B cell (primary cell): Measurements from ENCODE around the gene OR52A1. TPM values are rescaled to one million over a fixed set of nuclear protein-coding genes. Genes with fewer than 3 reads are reported as not detected.

Source experiments
- ATAC-seq: fragments of 200-7000 bp; cut with Tn5 transposase; one replicate; pipeline ENCODE4 v1.10.0; 2021; ENCODE audit warnings: low read depth, mild to moderate bottlenecking, moderate number of reproducible peaks, moderate library complexity
- CTCF ChIA-PET: fragments of 350-600 bp; sonication (Branson Sonifier 250); formaldehyde crosslinking; loops from one replicate; lab custom pipeline; 2021; ENCODE audit warnings: antibody characterized with exemption, inconsistent platforms; lab: Charles Lee
- POLR2A ChIA-PET: fragments of 350-600 bp; sonication (Branson Sonifier 250); formaldehyde crosslinking; loops from one replicate; lab custom pipeline; 2021; ENCODE audit warnings: antibody characterized with exemption; lab: Charles Lee
- DNase-seq: peaks from one replicate; pipeline ENCODE4 v3.0.0; 2013
- H2AFZ ChIP-seq: 2 replicates; pipeline ENCODE4 v1.6.1; 2012; ENCODE audit warnings: mild to moderate bottlenecking, low read depth, low read length; ENCODE audit not compliant: insufficient read depth, poor library complexity, severe bottlenecking
- H3K27ac ChIP-seq, 2 donors: 1 replicate in 1 of 2; 2 replicates in 1 of 2; pipeline ENCODE4 v1.5.1; 2012 to 2013; ENCODE audit warnings: low read length in 2 of 2, mild to moderate bottlenecking in 2 of 2, moderate library complexity in 1 of 2
- H3K27me3 ChIP-seq, 4 experiments: fragments of 200-600 bp in 1 of 4; sonication (generic) in 1 of 4; replicated peaks in 1 of 4; 1 replicate in 2 of 4; 2 replicates in 2 of 4; pipeline versions ENCODE4 v1.6.1 to v1.7.0; 2013 to 2016; ENCODE audit warnings: low read length in 3 of 4, mild to moderate bottlenecking in 2 of 4, mixed read lengths in 1 of 4, moderate library complexity in 1 of 4; ENCODE audit not compliant: insufficient read depth in 4 of 4, control insufficient read depth in 3 of 4; ENCODE audit errors: control extremely low read depth in 1 of 4
- H3K36me3 ChIP-seq, 2 experiments: replicated peaks in 1 of 2; 1 replicate in 1 of 2; 2 replicates in 1 of 2; pipeline versions ENCODE4 v1.6.1 to v1.7.1; 2013; ENCODE audit warnings: low read length in 1 of 2; ENCODE audit not compliant: insufficient read depth in 2 of 2, control insufficient read depth in 1 of 2; ENCODE audit errors: control extremely low read depth in 1 of 2, extremely low read depth in 1 of 2
- H3K4me1 ChIP-seq, 2 donors: fragments of 200-600 bp in 1 of 2; sonication (generic) in 1 of 2; 1 replicate in 1 of 2; 2 replicates in 1 of 2; pipeline versions ENCODE4 v1.5.1 to v1.6.1; 2013 to 2017; ENCODE audit warnings: low read length in 2 of 2; ENCODE audit not compliant: control insufficient read depth in 2 of 2, insufficient read depth in 2 of 2
- H3K4me2 ChIP-seq: replicated peaks from 2 replicates; pipeline ENCODE3; 2012; ENCODE audit warnings: mild to moderate bottlenecking, low read depth, low read length; ENCODE audit not compliant: poor library complexity, severe bottlenecking
- H3K4me3 ChIP-seq, 5 experiments: fragments of 200-600 bp in 1 of 5; sonication (generic) in 1 of 5; 1 replicate in 3 of 5; 2 replicates in 2 of 5; pipeline versions ENCODE4 v1.5.1 to v1.7.0; 2011 to 2016; ENCODE audit warnings: low read length in 4 of 5, mild to moderate bottlenecking in 4 of 5, low read depth in 2 of 5, control low read depth in 1 of 5, moderate library complexity in 1 of 5; ENCODE audit not compliant: insufficient read depth in 1 of 5; ENCODE audit errors: control extremely low read depth in 1 of 5, extremely low read depth in 1 of 5
- H3K79me2 ChIP-seq: fragments of 200-600 bp; sonication (generic); one replicate; pipeline ENCODE4 v1.6.0; 2016; ENCODE audit warnings: low read length; ENCODE audit not compliant: control insufficient read depth, insufficient read depth
- H3K9ac ChIP-seq: fragments of 200-600 bp; sonication (generic); 2 replicates; pipeline ENCODE4 v1.6.1; 2017; ENCODE audit warnings: mild to moderate bottlenecking, low read length, moderate library complexity
- H3K9me3 ChIP-seq, 3 donors: one replicate each; pipeline versions ENCODE4 v1.6.1 to v1.7.1; 2013; ENCODE audit warnings: low read length in 2 of 3; ENCODE audit not compliant: control insufficient read depth in 2 of 3, insufficient read depth in 1 of 3; ENCODE audit errors: control extremely low read depth in 1 of 3
- H4K20me1 ChIP-seq: 2 replicates; pipeline ENCODE4 v1.6.0; 2012; ENCODE audit warnings: mild to moderate bottlenecking, low read length; ENCODE audit not compliant: insufficient read depth, control insufficient read depth, poor library complexity, severe bottlenecking
- H3K27ac Mint-ChIP-seq: one replicate; pipeline ENCODE4 v1.8.0; 2021; ENCODE audit warnings: mixed read lengths
- H3K27me3 Mint-ChIP-seq: one replicate; pipeline ENCODE4 v1.8.0; 2021; ENCODE audit warnings: mixed read lengths
- H3K4me1 Mint-ChIP-seq: one replicate; pipeline ENCODE4 v1.8.0; 2021; ENCODE audit warnings: mixed read lengths
- H3K4me3 Mint-ChIP-seq: one replicate; pipeline ENCODE4 v1.8.0; 2021; ENCODE audit warnings: mixed read lengths
- H3K9me3 Mint-ChIP-seq: one replicate; pipeline ENCODE4 v1.8.0; 2022; ENCODE audit warnings: mixed read lengths; ENCODE audit not compliant: insufficient read depth
- EZH2 ChIP-seq: IDR thresholded peaks from 2 replicates; pipeline ENCODE4 v1.6.1; 2012; ENCODE audit warnings: borderline replicate concordance, low read depth, mild to moderate bottlenecking, moderate library complexity, low read length; ENCODE audit not compliant: insufficient read depth, poor library complexity, severe bottlenecking
- WGBS: methylation state at CpG from one replicate; pipeline ENCODE4 v1.1.5; 2013; ENCODE audit warnings: missing lambda C conversion rate; ENCODE audit not compliant: insufficient coverage; 5-methylcytosine and 5-hydroxymethylcytosine counted together
- intact Hi-C: fragments of 100-400 bp; cut with micrococcal nuclease; formaldehyde crosslinking; loops from one replicate; pipeline ENCODE4 v1.10.0; 2022
- polyA plus RNA-seq: library from polyadenylated mRNA; depleted of rRNA; stranded (reverse); fragments of >200 nt; gene quantifications from 2 replicates; pipeline ENCODE4 v1.2.3, GENCODE V29; 2012
- total RNA-seq, 2 donors: library from RNA; stranded (reverse); fragments of 120-200 nt in 1 of 2; gene quantifications; 1 replicate in 1 of 2; 2 replicates in 1 of 2; pipeline versions ENCODE4 v1.2.3 to v1.2.4, GENCODE V29; 2013 to 2022
- TF ChIP-seq, protein P1 (sequence below): fragments of 200-600 bp; IDR thresholded peaks from one replicate; pipeline ENCODE4 v1.8.0; 2022; ENCODE audit warnings: antibody characterized with exemption, mild to moderate bottlenecking

OR52A1 gene
- total and polyA plus RNA-seq, 2 donors (not counting 1 experiment from before 2014, with no cell fraction given): not detected

DNA sequence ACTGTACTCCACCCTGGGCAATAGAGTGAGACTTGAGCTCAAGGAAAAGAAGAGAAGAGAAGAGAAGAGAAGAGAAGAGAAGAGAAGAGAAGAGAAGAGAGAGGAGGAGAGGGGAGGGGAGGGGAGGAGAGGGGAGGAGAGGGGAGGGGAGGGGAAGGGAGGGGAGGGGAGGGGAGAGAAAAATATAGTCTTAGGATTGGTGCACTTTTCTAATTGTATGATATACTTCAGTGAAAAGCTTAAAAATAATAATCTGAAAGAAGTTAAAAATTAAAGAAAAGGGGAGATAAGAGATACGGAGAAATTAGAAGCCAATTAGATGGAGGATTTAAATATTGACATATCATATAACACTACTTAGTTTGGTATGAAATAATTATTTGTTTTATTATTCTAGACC lies 35.7 kb downstream of the OR52A1 start:
- TF ChIP-seq, protein P1, sequence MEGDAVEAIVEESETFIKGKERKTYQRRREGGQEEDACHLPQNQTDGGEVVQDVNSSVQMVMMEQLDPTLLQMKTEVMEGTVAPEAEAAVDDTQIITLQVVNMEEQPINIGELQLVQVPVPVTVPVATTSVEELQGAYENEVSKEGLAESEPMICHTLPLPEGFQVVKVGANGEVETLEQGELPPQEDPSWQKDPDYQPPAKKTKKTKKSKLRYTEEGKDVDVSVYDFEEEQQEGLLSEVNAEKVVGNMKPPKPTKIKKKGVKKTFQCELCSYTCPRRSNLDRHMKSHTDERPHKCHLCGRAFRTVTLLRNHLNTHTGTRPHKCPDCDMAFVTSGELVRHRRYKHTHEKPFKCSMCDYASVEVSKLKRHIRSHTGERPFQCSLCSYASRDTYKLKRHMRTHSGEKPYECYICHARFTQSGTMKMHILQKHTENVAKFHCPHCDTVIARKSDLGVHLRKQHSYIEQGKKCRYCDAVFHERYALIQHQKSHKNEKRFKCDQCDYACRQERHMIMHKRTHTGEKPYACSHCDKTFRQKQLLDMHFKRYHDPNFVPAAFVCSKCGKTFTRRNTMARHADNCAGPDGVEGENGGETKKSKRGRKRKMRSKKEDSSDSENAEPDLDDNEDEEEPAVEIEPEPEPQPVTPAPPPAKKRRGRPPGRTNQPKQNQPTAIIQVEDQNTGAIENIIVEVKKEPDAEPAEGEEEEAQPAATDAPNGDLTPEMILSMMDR: no peak
- TF ChIP-seq EZH2: no peak
- H3K27ac Mint-ChIP-seq: no peak overlapping the region
- H2AFZ ChIP-seq: no peak overlapping the region
- peaks cover 0 to 6% (median 2%) of the 10 kb centered on the region in 4 experiments for H3K27me3 ChIP-seq
- no peaks in the 10 kb centered on the region for H3K9me3 ChIP-seq
- no peaks in the 10 kb centered on the region for H3K36me3 ChIP-seq
- H3K79me2 ChIP-seq: no peaks in the 10 kb centered on the region
- peaks cover 33% of the 10 kb centered on the region for H3K27me3 Mint-ChIP-seq
- DNase-seq (no peak), ATAC-seq (no peak)
- H3K4me1 ChIP-seq: no peaks in the 10 kb centered on the region
- intact Hi-C loops: no loop called here
- no peak overlapping the region for H3K4me2 ChIP-seq
- no peak overlapping the region for H3K27ac ChIP-seq
- ChIA-PET POLR2A (no interaction called here), CTCF (interaction anchor here (1.0 kb wide), 1 partner anchor 692 kb away, joined by 3 read pairs; no protein-coding TSS in a partner anchor)
- H3K4me3 Mint-ChIP-seq: no peak overlapping the region
- no CpG with 5 or more reads among the region's 1 CpG for WGBS
- H4K20me1 ChIP-seq: no peaks in the 10 kb centered on the region
- no peaks in the 10 kb centered on the region for H3K9me3 Mint-ChIP-seq
- no peaks in the 10 kb centered on the region for H3K4me1 Mint-ChIP-seq
- no peak overlapping the region for H3K9ac ChIP-seq
- no peak overlapping the region for H3K4me3 ChIP-seq

DNA sequence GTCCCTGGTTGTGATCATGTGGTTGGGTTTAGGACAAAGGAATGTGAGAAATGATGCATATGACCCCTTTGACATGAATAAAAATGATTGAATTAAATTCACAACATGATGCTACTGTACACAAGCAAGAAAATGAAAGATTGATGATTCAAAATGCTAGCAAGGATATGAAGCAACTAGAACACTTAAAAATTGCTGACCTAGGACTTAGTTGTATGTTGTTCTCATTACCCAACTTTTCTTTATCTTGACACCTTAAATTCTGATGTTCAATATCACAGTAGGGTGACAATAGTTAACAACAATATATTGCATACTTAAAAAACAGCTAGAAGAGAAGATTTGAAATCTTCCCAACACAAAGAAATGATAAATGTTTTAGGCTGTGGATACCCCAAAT lies 37.0 kb downstream of the OR52A1 start:
- H3K9me3 ChIP-seq: no peaks in the 10 kb centered on the region
- no peak overlapping the region for H3K4me3 ChIP-seq
- H3K79me2 ChIP-seq: no peaks in the 10 kb centered on the region
- ATAC-seq (no peak), DNase-seq (no peak)
- no peak overlapping the region for H2AFZ ChIP-seq
- Mint-ChIP-seq H3K4me3 (no peak overlapping the region), H3K9me3 (no peaks in the 10 kb centered on the region), H3K27ac (no peak overlapping the region), H3K27me3 (peaks cover 19% of the 10 kb centered on the region), H3K4me1 (no peaks in the 10 kb centered on the region)
- no peak overlapping the region for H3K9ac ChIP-seq
- H3K4me2 ChIP-seq: no peak overlapping the region
- peaks cover 0 to 6% (median 2%) of the 10 kb centered on the region in 4 experiments for H3K27me3 ChIP-seq
- no peak overlapping the region for H3K27ac ChIP-seq
- ChIA-PET POLR2A (no interaction called here), CTCF (no interaction called here)
- TF ChIP-seq, protein P1: no peak
- no peak for TF ChIP-seq EZH2
- no peaks in the 10 kb centered on the region for H3K4me1 ChIP-seq
- H4K20me1 ChIP-seq: no peaks in the 10 kb centered on the region
- intact Hi-C loops: no loop called here
- no peaks in the 10 kb centered on the region for H3K36me3 ChIP-seq
